ENCODE measurements around the gene RHOH. TPM values are rescaled to one million over a fixed set of nuclear protein-coding genes. Genes with fewer than 3 reads are reported as not detected.
A peak's percentile ranks its signal among the peaks of the same experiment; 100 is the strongest.

RHOH gene
- total RNA-seq, 1 donor from 2014 or later, result 3.2 TPM

- H3K27me3 Mint-ChIP-seq (ENCODE audit: low read depth), result no peaks in the 10 kb centered on the region
- TF ChIP-seq, protein P1, sequence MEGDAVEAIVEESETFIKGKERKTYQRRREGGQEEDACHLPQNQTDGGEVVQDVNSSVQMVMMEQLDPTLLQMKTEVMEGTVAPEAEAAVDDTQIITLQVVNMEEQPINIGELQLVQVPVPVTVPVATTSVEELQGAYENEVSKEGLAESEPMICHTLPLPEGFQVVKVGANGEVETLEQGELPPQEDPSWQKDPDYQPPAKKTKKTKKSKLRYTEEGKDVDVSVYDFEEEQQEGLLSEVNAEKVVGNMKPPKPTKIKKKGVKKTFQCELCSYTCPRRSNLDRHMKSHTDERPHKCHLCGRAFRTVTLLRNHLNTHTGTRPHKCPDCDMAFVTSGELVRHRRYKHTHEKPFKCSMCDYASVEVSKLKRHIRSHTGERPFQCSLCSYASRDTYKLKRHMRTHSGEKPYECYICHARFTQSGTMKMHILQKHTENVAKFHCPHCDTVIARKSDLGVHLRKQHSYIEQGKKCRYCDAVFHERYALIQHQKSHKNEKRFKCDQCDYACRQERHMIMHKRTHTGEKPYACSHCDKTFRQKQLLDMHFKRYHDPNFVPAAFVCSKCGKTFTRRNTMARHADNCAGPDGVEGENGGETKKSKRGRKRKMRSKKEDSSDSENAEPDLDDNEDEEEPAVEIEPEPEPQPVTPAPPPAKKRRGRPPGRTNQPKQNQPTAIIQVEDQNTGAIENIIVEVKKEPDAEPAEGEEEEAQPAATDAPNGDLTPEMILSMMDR (conservative IDR thresholded peaks at IDR 0.05), result no peak
- no peak for DNase-seq (ENCODE audit: low read depth, low spot score)
- no peak overlapping the region for H3K4me3 Mint-ChIP-seq
- H3K27ac Mint-ChIP-seq (ENCODE audit: unreplicated experiment), result no peak overlapping the region
- no peaks in the 10 kb centered on the region for H3K36me3 Mint-ChIP-seq (ENCODE audit: low read depth)
- H3K4me1 Mint-ChIP-seq, result peaks cover 19% of the 10 kb centered on the region
- no peaks in the 10 kb centered on the region for H3K9me3 Mint-ChIP-seq
Measured at GRCh38 chr4:40193578-40193977, 3.3 kb upstream of the RHOH start.

- H3K27ac Mint-ChIP-seq (ENCODE audit: unreplicated experiment), result no peak overlapping the region
- no peak for DNase-seq (ENCODE audit: low read depth, low spot score)
- no peaks in the 10 kb centered on the region for H3K27me3 Mint-ChIP-seq (ENCODE audit: low read depth)
- peaks cover 19% of the 10 kb centered on the region for H3K4me1 Mint-ChIP-seq
- TF ChIP-seq, protein P1 (conservative IDR thresholded peaks at IDR 0.05), result no peak
- no peak overlapping the region for H3K4me3 Mint-ChIP-seq
- H3K9me3 Mint-ChIP-seq, result no peaks in the 10 kb centered on the region
- no peaks in the 10 kb centered on the region for H3K36me3 Mint-ChIP-seq (ENCODE audit: low read depth)
Measured at GRCh38 chr4:40194602-40195161, 2.1 kb upstream of the RHOH start.

DNA sequence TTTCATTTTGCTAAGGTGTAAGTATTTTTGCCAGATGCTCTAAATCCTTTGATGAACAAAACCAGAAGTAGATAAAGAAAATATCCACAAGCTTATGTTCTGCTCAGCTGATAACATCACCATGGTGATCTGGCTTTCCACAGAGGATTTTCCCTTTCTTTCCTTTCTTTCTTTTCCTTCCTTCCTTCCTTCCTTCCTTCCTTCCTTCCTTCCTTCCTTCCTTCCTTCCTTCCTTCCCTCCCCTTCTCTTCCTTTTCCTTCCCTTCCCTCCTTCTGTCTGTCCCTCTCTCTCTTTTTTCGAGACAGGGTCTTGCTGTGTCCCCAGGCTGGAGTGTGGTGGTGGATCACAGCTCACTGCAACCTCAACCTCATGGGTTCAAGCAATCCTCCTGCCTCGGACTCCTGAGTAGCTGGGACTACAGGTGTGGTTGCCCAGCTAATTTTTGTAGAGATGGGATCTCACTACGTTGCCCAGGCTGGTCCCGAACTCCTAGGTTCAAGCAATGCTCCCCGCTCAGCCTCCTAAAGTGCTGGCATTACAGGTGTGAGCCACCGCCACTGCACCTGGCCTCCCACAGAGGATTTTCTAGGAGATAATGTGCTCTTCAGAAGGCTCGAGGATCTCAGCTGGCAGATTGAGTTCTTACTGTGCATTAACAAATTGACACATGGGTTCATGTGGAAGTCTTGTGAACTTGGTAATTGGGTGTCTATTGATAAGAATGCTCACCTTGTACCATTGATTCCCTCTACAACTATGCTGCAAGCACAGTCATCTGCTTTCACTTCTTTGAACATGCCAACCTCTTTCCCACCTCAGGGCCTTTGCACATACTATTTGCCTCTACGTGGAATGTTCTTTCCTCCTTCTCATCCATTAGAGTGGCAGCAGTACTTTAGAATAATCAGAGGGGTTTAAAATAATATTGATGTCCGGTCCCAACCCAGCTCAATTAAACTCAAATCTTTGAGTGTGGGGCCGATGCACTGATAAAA lies 1.4 kb upstream of the RHOH start:
- H3K27ac Mint-ChIP-seq (ENCODE audit: unreplicated experiment), result no peak overlapping the region
- no peak for DNase-seq (ENCODE audit: low read depth, low spot score)
- H3K27me3 Mint-ChIP-seq (ENCODE audit: low read depth), result no peaks in the 10 kb centered on the region
- H3K9me3 Mint-ChIP-seq, result no peaks in the 10 kb centered on the region
- peaks cover 19% of the 10 kb centered on the region for H3K4me1 Mint-ChIP-seq
- no peak overlapping the region for H3K4me3 Mint-ChIP-seq
- TF ChIP-seq, protein P1 (conservative IDR thresholded peaks at IDR 0.05), result no peak
- no peaks in the 10 kb centered on the region for H3K36me3 Mint-ChIP-seq (ENCODE audit: low read depth)

DNA sequence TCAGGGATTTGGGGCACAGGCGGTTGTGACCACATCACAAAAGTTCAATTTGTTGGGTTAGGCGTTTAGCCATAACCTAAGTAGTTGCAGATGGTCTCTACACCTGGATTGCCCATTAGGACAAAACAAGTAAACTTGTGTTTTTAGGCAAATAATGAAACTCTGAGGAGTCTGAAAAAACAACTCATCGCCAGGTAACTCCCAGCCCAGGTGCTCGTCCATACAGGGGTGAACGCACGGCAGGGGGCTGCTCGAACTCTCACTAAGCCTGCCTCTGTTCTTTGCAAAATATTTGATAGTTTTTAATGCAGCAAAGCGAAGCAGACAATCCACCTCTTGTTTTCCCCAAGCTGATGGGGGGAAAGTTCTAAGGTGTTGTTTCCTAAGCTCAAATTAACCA lies 559 bp upstream of the RHOH start:
- no peak for DNase-seq (ENCODE audit: low read depth, low spot score)
- peaks cover 19% of the 10 kb centered on the region for H3K4me1 Mint-ChIP-seq
- H3K4me3 Mint-ChIP-seq, result no peak overlapping the region
- H3K36me3 Mint-ChIP-seq (ENCODE audit: low read depth), result no peaks in the 10 kb centered on the region
- no peaks in the 10 kb centered on the region for H3K9me3 Mint-ChIP-seq
- H3K27me3 Mint-ChIP-seq (ENCODE audit: low read depth), result no peaks in the 10 kb centered on the region
- TF ChIP-seq, protein P1 (conservative IDR thresholded peaks at IDR 0.05), result no peak
- no peak overlapping the region for H3K27ac Mint-ChIP-seq (ENCODE audit: unreplicated experiment)

- Mint-ChIP-seq H3K27ac (ENCODE audit: unreplicated experiment) (no peak overlapping the region), H3K36me3 (ENCODE audit: low read depth) (no peaks in the 10 kb centered on the region), H3K4me1 (peaks cover 13% of the 10 kb centered on the region), H3K9me3 (no peaks in the 10 kb centered on the region), H3K27me3 (ENCODE audit: low read depth) (no peaks in the 10 kb centered on the region), H3K4me3 (peak overlapping the region; percentile 16)
- DNase-seq (ENCODE audit: low read depth, low spot score), result no peak
- TF ChIP-seq, protein P1 (conservative IDR thresholded peaks at IDR 0.05), result no peak
Measured at GRCh38 chr4:40197879-40198689, 1.3 kb downstream of the RHOH start.
